Colonic mucosa (tissue), 4 donors: ENCODE measurements around the gene SRP54. TPM values are rescaled to one million over a fixed set of nuclear protein-coding genes. Genes with fewer than 3 reads are reported as not detected.
"Not testable (repeated sequence)": the region's sequence is repeated elsewhere in the genome, so short reads cannot be mapped to it uniquely, and the experiment has no call there.

Source experiments
- DNase-seq: peaks from one replicate; pipeline ENCODE4 v3.0.0-alpha.2; 2020
- H3K27ac ChIP-seq: fragments of 200-600 bp; one replicate; pipeline ENCODE4 v1.8.0; 2021
- H3K27me3 ChIP-seq: fragments of 200-600 bp; one replicate; pipeline ENCODE4 v1.8.0; 2021
- H3K36me3 ChIP-seq: fragments of 200-600 bp; one replicate; pipeline ENCODE4 v1.8.0; 2021
- H3K4me1 ChIP-seq: fragments of 200-600 bp; one replicate; pipeline ENCODE4 v1.8.0; 2021; ENCODE audit warnings: mild to moderate bottlenecking
- H3K4me3 ChIP-seq: fragments of 200-600 bp; one replicate; pipeline ENCODE4 v1.8.0; 2021
- H3K9ac ChIP-seq, 2 donors: one replicate each; pipeline ENCODE4 v1.7.0; 2013; ENCODE audit warnings: control low read depth in 2 of 2, low read depth in 2 of 2, low read length in 2 of 2
- H3K9me3 ChIP-seq: fragments of 200-600 bp; one replicate; pipeline ENCODE4 v1.8.0; 2021
- intact Hi-C: fragments of 100-400 bp; cut with DNase I; formaldehyde crosslinking; loops from one replicate; pipeline ENCODE4 v1.14.1; 2022
- total RNA-seq, 2 donors: library from RNA; stranded (reverse); fragmentation: NEBNext Ultra II Directional in 1 of 2; extraction: Animal tissue kit (Norgen Biotek cat#: 25700) in 1 of 2; gene quantifications; one replicate each; pipeline ENCODE4 v1.2.1, GENCODE V29; 2021
- TF ChIP-seq, protein P1 (sequence below): fragments of 200-600 bp; IDR thresholded peaks from one replicate; pipeline ENCODE4 v1.8.0; 2022; ENCODE audit warnings: antibody characterized with exemption, mild to moderate bottlenecking
- donor health status: healthy.
- donor health status: DM: no; HTN: no; CAD: no.
- donor health status: DM: no; HTN: no; CAD: no.

The SRP54 gene
- total RNA-seq, 2 donors from 2014 or later: 43.5 to 45.6 TPM

DNA sequence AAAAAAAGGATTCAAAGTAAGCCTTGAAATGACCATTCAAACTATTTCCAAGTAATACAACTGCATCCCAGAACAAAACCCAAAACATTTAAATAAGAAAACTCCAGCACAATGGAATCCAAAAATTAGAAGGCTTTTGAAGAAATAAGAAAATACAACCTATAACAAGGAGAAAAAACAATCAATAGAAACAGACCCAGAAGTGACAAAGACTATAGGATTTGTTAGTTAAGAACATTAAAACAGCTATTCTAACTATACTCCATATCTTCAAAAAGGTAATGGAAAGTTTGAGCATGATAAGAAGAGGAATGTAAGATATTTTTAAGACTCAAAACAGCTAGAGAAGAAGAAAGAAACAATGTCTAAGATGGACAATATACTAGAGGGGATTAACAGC is 39.3 kb upstream of the SRP54 start:
- Histone ChIP-seq H3K9me3 (no peaks in the 10 kb centered on the region), H3K4me3 (no peak overlapping the region), H3K36me3 (no peaks in the 10 kb centered on the region), H3K4me1 (no peaks in the 10 kb centered on the region), H3K27me3 (no peaks in the 10 kb centered on the region), H3K9ac (no peak overlapping the region), H3K27ac (no peak overlapping the region)
- DNase-seq: no peak
- intact Hi-C loops: no loop called here
- TF ChIP-seq, protein P1, sequence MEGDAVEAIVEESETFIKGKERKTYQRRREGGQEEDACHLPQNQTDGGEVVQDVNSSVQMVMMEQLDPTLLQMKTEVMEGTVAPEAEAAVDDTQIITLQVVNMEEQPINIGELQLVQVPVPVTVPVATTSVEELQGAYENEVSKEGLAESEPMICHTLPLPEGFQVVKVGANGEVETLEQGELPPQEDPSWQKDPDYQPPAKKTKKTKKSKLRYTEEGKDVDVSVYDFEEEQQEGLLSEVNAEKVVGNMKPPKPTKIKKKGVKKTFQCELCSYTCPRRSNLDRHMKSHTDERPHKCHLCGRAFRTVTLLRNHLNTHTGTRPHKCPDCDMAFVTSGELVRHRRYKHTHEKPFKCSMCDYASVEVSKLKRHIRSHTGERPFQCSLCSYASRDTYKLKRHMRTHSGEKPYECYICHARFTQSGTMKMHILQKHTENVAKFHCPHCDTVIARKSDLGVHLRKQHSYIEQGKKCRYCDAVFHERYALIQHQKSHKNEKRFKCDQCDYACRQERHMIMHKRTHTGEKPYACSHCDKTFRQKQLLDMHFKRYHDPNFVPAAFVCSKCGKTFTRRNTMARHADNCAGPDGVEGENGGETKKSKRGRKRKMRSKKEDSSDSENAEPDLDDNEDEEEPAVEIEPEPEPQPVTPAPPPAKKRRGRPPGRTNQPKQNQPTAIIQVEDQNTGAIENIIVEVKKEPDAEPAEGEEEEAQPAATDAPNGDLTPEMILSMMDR: no peak

DNA sequence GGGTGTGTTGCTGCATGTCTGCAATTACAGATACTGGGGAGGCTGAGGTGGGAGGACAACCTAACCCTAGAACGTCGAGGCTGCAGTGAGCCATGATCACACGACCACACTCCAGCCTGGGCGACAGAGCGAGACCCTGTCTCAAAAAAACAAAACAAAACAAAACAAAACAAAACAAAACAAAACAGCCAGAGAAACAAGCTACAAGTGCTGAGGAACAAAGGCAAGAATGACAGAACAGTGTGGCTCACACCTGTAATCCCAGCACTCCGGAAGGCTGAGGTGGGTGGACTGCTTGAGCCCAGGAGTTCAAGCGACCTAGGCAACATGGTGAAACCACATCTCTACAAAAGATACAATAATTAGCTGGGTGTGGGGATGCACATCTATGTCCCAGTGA is 38.0 kb upstream of the SRP54 start:
- Histone ChIP-seq H3K9ac (no peak overlapping the region), H3K4me1 (no peaks in the 10 kb centered on the region), H3K9me3 (no peaks in the 10 kb centered on the region), H3K36me3 (no peaks in the 10 kb centered on the region), H3K4me3 (no peak overlapping the region), H3K27me3 (no peaks in the 10 kb centered on the region), H3K27ac (no peak overlapping the region)
- DNase-seq: no peak
- TF ChIP-seq, protein P1: no peak
- intact Hi-C loops: no loop called here

DNA sequence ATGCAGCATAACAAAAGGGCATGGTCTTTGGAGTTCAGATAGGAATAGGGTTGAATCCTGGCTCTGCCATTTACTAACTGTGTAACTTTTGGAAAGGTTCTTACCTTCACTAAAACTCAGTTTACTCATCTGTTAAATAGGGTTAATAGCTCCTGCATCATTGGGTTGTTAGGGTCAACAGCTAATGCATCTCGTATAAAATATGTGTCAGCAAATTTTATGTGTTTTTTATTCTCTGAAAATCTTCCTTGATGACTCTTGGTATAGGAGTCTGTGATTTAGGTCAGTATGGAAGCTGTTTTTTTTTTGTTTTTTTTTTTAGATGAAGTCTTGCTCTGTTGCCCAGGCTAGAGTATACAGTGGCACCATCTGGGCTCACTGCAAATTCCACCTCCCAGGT is 36.1 kb upstream of the SRP54 start:
- Histone ChIP-seq H3K36me3 (no peaks in the 10 kb centered on the region), H3K9ac (no peak overlapping the region), H3K4me1 (no peaks in the 10 kb centered on the region), H3K4me3 (no peak overlapping the region), H3K9me3 (no peaks in the 10 kb centered on the region), H3K27ac (no peak overlapping the region), H3K27me3 (no peaks in the 10 kb centered on the region)
- intact Hi-C loops: no loop called here
- TF ChIP-seq, protein P1: no peak
- no peak for DNase-seq

DNA sequence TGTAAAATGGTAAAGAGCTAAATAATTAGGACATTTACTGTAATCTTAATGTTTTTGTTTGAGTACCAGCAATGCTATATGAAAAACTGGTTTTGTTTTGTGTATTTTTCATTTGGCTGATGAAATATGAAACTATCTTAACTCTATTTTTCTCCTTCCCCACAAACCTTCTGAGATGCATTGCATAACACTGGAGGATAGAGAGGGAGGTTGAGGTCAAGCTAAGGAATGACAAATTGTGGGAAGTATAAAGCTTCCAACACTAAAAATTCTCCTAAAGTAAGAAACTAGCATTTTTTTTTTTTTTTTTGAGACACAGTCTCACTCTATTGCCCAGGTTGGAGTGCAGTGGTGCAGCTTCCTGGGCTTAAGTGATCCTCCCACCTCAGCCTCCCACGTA is 31.5 kb upstream of the SRP54 start:
- no peak for DNase-seq
- no peak overlapping the region for H3K9ac ChIP-seq
- H3K9me3 ChIP-seq: no peaks in the 10 kb centered on the region
- H3K36me3 ChIP-seq: no peaks in the 10 kb centered on the region
- H3K27ac ChIP-seq: no peak overlapping the region
- no peak overlapping the region for H3K4me3 ChIP-seq
- H3K4me1 ChIP-seq: no peaks in the 10 kb centered on the region
- intact Hi-C loops: no loop called here
- TF ChIP-seq, protein P1: no peak
- no peaks in the 10 kb centered on the region for H3K27me3 ChIP-seq

DNA sequence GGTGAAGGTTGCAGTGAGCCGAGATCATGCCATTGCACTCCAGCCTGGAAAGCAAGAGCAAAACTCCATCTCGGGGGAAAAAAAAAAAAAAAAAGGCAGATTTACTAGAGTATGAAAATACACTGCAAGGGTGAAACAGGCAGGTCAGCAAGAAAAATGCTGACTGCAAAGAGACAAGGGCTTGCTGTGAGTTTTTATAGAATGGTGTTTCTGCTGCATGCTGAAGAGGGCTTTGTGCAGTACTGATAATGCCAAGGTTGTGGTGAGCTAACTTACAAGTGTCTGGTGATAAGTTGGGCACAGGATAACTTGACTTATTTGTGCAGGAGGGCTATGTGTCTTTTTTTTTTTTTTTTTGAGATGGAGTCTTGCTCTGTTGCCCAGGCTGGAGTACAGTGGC is 25.9 kb upstream of the SRP54 start:
- Histone ChIP-seq H3K27ac (no peak overlapping the region), H3K27me3 (no peaks in the 10 kb centered on the region), H3K4me3 (no peak overlapping the region), H3K9me3 (no peaks in the 10 kb centered on the region), H3K36me3 (no peaks in the 10 kb centered on the region), H3K4me1 (no peaks in the 10 kb centered on the region), H3K9ac (no peak overlapping the region)
- TF ChIP-seq, protein P1: no peak
- intact Hi-C loops: no loop called here
- no peak for DNase-seq

DNA sequence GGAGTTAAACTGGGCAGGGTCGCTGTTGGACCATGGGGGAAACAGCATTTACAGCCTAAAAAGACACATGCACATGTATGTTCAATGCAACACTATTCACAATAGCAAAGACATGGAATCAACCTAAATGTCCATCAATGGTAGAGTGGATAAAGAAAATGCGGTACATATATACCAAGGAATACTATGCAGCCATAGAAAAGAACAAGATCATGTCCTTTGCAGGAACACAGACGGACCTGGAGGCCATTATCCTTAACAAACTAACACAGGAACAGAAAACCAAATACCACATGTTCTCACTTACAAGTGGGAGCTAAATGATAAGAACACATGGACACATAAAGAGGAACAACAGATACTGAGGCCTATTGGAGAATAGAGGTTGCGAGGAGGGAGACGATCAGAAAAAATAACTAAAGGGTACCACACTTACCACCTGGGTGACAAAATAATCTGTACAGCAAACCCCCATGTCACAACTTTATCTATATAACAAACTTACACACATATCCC is 25.0 kb upstream of the SRP54 start:
- Histone ChIP-seq H3K9ac (no peak overlapping the region), H3K27me3 (no peaks in the 10 kb centered on the region), H3K4me1 (no peaks in the 10 kb centered on the region), H3K9me3 (no peaks in the 10 kb centered on the region), H3K36me3 (no peaks in the 10 kb centered on the region), H3K27ac (no peak overlapping the region), H3K4me3 (no peak overlapping the region)
- TF ChIP-seq, protein P1: no peak
- DNase-seq: no peak
- intact Hi-C loops: no loop called here

DNA sequence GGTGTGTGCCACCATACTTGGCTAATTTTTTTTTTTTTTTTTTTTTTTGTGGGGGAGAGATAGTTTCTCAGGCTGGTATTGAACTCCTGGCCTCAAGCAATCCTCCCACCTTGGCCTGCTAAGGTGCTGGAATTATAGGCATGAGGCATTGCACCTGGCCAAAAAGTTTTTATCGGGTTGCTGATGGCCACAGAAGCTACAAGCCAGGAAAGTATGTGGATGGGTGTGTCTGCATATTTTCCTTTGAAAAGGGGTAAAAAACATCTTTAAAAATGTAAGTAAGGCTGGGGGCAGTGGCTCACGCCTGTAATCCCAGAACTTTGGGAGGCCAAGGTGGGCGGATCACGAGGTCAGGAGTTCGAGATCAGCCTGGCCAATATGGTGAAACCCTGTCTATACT is 20.7 kb upstream of the SRP54 start:
- H3K36me3 ChIP-seq, intact Hi-C loops: not testable (repeated sequence)

More for the DNA sequence above, 20.7 kb upstream of the SRP54 start:
- H3K4me1 ChIP-seq, H3K9me3 ChIP-seq, H3K27ac ChIP-seq, H3K9ac ChIP-seq, H3K4me3 ChIP-seq, DNase-seq, H3K27me3 ChIP-seq: not testable (repeated sequence)
